Measurements from ENCODE around the gene NDUFAF3.

NDUFAF3 gene

GRCh38 chr3:49019941-49020329, 2.0 kb upstream of the NDUFAF3 start:
- CTCF ChIA-PET = interaction anchor here (0.6 to 0.7 kb wide), 3 partner anchors 9 to 32 kb away, joined by 4 to 5 read pairs (median 4); no protein-coding TSS in a partner anchor
- Histone ChIP-seq H3K9me3 (ENCODE audit: control insufficient read depth, insufficient read depth, low read depth, low read length) (no peaks in the 10 kb centered on the region), H3K36me3 (ENCODE audit: control insufficient read depth in 2 of 2, insufficient read depth in 1 of 2, low read length in 2 of 2) (peaks cover 0 to 43% of the 10 kb centered on the region in 2 experiments; a peak in 1 of 3 replicates), H3K27ac (ENCODE audit: extremely low read depth, low read depth, low read length) (peak overlapping the region; percentile 93; the same call in 1 of the 2 replicates), H3K4me1 (ENCODE audit: control insufficient read depth, insufficient read depth, low read length) (no peaks in the 10 kb centered on the region), H3K4me3 (ENCODE audit: low read depth, low read length) (peak overlapping the region; percentile 92)
- POLR2A ChIA-PET = interaction anchor here (0.7 to 10.4 kb wide), 5 partner anchors 9 to 281 kb away, joined by 3 to 141 read pairs (median 28); partner anchors contain the start of genes IMPDH2, P4HTM and WDR6
- TF ChIP-seq ZNF692 (tag by site-specific recombination; IDR thresholded peaks at IDR 0.05) (no peak), ZBTB20 (tag by site-specific recombination; IDR thresholded peaks at IDR 0.05) (peak; percentile 44; the same call in 1 of the 2 replicates), ZNF501 (tag by site-specific recombination; IDR thresholded peaks at IDR 0.05) (no peak), PRDM1 (tag by site-specific recombination; IDR thresholded peaks at IDR 0.05) (peak; percentile 53), ZNF404 (tag by site-specific recombination; IDR thresholded peaks at IDR 0.05) (no peak), ZNF239 (tag by site-specific recombination; IDR thresholded peaks at IDR 0.05) (no peak), ZNF335 (tag by site-specific recombination; conservative IDR thresholded peaks at IDR 0.05) (peak; percentile 58), ZNF76 (tag by site-specific recombination; IDR thresholded peaks at IDR 0.05; ENCODE audit: borderline replicate concordance, low read depth) (no peak), KLF16 (tag by site-specific recombination; IDR thresholded peaks at IDR 0.05) (no peak), SP2 (tag by site-specific recombination; IDR thresholded peaks at IDR 0.05) (peak; percentile 53)

GRCh38 chr3:49020330-49021212, 1.4 kb upstream of the NDUFAF3 start:
- ChIA-PET CTCF (interaction anchor here (0.6 to 2.1 kb wide), 4 partner anchors 10 to 36 kb away, joined by 3 to 6 read pairs (median 4); partner anchors contain the start of gene P4HTM), POLR2A (interaction anchor here (0.6 to 10.4 kb wide), 12 partner anchors 8 to 304 kb away, joined by 3 to 141 read pairs (median 6); partner anchors contain the start of genes ARIH2, IMPDH2, IP6K2 and P4HTM)
- no peaks in the 10 kb centered on the region for H3K9me3 ChIP-seq (ENCODE audit: control insufficient read depth, insufficient read depth, low read depth, low read length)
- peak overlapping the region; percentile 93; the same call in 1 of the 2 replicates for H3K27ac ChIP-seq (ENCODE audit: extremely low read depth, low read depth, low read length)
- peak overlapping the region; percentile 92 for H3K4me3 ChIP-seq (ENCODE audit: low read depth, low read length)
- H3K4me1 ChIP-seq (ENCODE audit: control insufficient read depth, insufficient read depth, low read length) = no peaks in the 10 kb centered on the region
- peaks cover 0 to 43% of the 10 kb centered on the region in 2 experiments; a peak in 1 of 3 replicates for H3K36me3 ChIP-seq (ENCODE audit: control insufficient read depth in 2 of 2, insufficient read depth in 1 of 2, low read length in 2 of 2)
- TF ChIP-seq BCL11B (tag by site-specific recombination; IDR thresholded peaks at IDR 0.05; ENCODE audit: low read depth) = 0 out of 2 replicates have a peak, but pooled peaks have one; percentile 14
- TF ChIP-seq ZBTB11 (tag by site-specific recombination; conservative IDR thresholded peaks at IDR 0.05; ENCODE audit: low read depth) = no peak
- TF ChIP-seq ZBTB26 (tag by site-specific recombination; optimal IDR thresholded peaks at IDR 0.05) = peak; percentile 70
- TF ChIP-seq SALL2 (tag by site-specific recombination; IDR thresholded peaks at IDR 0.05; ENCODE audit: borderline replicate concordance) = no peak
- no peak for TF ChIP-seq KLF1 (tag by site-specific recombination; IDR thresholded peaks at IDR 0.05)
- no peak for TF ChIP-seq ZNF629 (tag by site-specific recombination; IDR thresholded peaks at IDR 0.05)
- no peak for TF ChIP-seq ZNF114 (tag by site-specific recombination; IDR thresholded peaks at IDR 0.05)
- TF ChIP-seq HOXA7 (CRISPR knock-in tag; IDR thresholded peaks at IDR 0.05; ENCODE audit: borderline replicate concordance) = no peak
- TF ChIP-seq ZNF776 (tag by site-specific recombination; IDR thresholded peaks at IDR 0.05; ENCODE audit: borderline replicate concordance) = no peak
- 0 out of 2 replicates have a peak, but pooled peaks have one; percentile 5 for TF ChIP-seq ZNF398 (tag by site-specific recombination; IDR thresholded peaks at IDR 0.05)
- no peak for TF ChIP-seq ZNF658 (tag by site-specific recombination; IDR thresholded peaks at IDR 0.05)
- peak; percentile 39; the same call in 1 of the 2 replicates for TF ChIP-seq SP2 (tag by site-specific recombination; IDR thresholded peaks at IDR 0.05)
